Muscle layer of colon (tissue), 2 donors: ENCODE results near the gene SRGAP3.

Experiments
- H3K27ac ChIP-seq: one replicate; pipeline ENCODE4 v1.7.0; 2013; ENCODE audit warnings: low read depth, mild to moderate bottlenecking, low read length, moderate library complexity
- H3K27me3 ChIP-seq, 2 donors: one replicate each; pipeline ENCODE4 v1.7.0; 2013; ENCODE audit warnings: low read length in 2 of 2, mild to moderate bottlenecking in 2 of 2; ENCODE audit not compliant: insufficient read depth in 2 of 2, control insufficient read depth in 1 of 2
- H3K36me3 ChIP-seq: one replicate; pipeline ENCODE4 v1.7.0; 2013; ENCODE audit warnings: mild to moderate bottlenecking, low read length; ENCODE audit not compliant: insufficient read depth
- H3K4me1 ChIP-seq: one replicate; pipeline ENCODE4 v1.7.0; 2013; ENCODE audit warnings: mild to moderate bottlenecking, low read length; ENCODE audit not compliant: insufficient read depth
- H3K4me3 ChIP-seq, 2 donors: one replicate each; pipeline ENCODE4 v1.7.0; 2013; ENCODE audit warnings: low read length in 2 of 2, low read depth in 1 of 2, mild to moderate bottlenecking in 1 of 2, moderate library complexity in 1 of 2
- H3K9ac ChIP-seq: one replicate; pipeline ENCODE4 v1.7.0; 2013; ENCODE audit warnings: low read length
- H3K9me3 ChIP-seq: one replicate; pipeline ENCODE4 v1.7.0; 2013; ENCODE audit warnings: mild to moderate bottlenecking, low read length
- donor health status: abdominal sarcoma.
- donor health status: Adenocarcinoma of cecum.

SRGAP3 gene

DNA sequence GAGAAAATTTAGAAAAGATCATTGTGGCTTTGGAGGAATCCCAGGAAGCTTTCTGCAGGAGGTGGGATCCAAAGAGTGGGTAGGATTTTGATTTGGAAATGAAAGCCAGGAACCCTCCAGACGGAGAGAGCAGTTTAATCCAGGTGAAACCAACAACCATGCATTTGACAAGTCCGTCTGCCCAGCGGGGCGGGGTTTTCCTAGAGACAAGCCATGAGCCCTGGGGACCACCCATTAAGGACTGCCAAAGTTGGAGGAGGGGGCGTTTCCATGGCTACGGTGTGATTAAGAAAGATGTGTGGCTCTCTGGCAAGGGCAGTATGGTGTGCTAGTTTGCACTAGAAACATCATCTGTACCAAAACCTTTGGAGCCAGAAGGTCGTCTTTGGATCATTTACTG, 53.4 kb downstream of the SRGAP3 start:
- no peak overlapping the region for H3K4me3 ChIP-seq
- no peak overlapping the region for H3K9ac ChIP-seq
- no peaks in the 10 kb centered on the region for H3K36me3 ChIP-seq
- H3K4me1 ChIP-seq = no peaks in the 10 kb centered on the region
- H3K9me3 ChIP-seq = no peaks in the 10 kb centered on the region
- H3K27ac ChIP-seq = no peak overlapping the region
- no peaks in the 10 kb centered on the region for H3K27me3 ChIP-seq

DNA sequence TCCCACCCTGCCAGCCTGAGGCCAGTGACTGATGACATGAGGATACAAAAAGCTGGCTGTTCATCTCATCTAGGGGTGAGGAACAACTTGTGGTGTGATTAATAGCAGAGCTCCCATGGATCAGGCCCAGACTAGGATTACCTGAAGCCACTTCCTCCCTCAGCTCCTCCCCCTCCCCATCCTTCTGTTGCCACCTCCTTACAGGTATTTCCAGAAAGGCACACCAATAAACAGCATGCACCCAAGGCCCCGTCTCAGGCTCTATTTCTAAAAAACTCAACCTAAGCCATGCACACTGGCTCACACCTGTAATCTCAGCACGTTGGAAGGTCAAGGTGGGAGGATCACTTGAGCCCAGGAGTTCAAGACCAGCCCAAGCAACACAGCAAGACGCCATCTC, 54.1 kb downstream of the SRGAP3 start:
- no peak overlapping the region for H3K4me3 ChIP-seq

DNA sequence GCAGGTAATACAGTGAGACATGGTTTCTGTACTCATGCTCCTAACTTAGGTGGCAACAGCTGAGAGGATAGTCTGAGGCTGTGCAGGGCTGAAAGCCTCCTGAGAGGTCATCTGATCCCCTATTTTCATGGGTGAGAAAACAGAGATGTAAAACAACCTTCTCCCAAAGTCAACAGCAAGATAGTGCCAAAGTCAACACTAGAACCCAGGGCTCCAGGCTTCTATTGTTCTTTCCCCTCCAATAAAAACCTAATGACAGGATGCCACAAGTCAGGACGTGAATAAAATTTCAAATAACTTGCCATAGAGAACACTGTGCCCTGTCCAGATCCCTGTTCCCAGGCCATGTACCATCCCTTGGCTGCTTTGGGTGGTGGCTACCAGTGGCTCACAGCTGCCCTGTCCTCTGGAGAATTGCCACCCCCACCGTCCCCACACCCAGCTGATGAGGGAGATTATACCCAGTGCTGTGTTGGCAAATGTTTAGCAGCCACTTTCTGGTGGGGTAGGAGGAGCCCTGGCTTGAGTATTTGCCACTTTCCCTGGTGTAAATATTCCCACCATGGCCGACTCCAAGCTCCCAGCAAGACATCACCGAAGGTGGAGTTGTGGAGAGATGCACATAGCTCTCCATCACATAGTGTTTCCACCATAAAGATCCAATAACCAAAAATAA, 54.8 kb downstream of the SRGAP3 start:
- no peak overlapping the region for H3K9ac ChIP-seq
- H3K4me3 ChIP-seq = no peak overlapping the region
- no peaks in the 10 kb centered on the region for H3K4me1 ChIP-seq
- no peaks in the 10 kb centered on the region for H3K36me3 ChIP-seq
- H3K27me3 ChIP-seq = no peaks in the 10 kb centered on the region
- H3K27ac ChIP-seq = no peak overlapping the region
- no peaks in the 10 kb centered on the region for H3K9me3 ChIP-seq

More for the DNA sequence above, 54.1 kb downstream of the SRGAP3 start:
- H3K9ac ChIP-seq = no peak overlapping the region
- no peaks in the 10 kb centered on the region for H3K4me1 ChIP-seq
- no peaks in the 10 kb centered on the region for H3K36me3 ChIP-seq
- no peaks in the 10 kb centered on the region for H3K27me3 ChIP-seq
- no peak overlapping the region for H3K27ac ChIP-seq
- H3K9me3 ChIP-seq = no peaks in the 10 kb centered on the region

DNA sequence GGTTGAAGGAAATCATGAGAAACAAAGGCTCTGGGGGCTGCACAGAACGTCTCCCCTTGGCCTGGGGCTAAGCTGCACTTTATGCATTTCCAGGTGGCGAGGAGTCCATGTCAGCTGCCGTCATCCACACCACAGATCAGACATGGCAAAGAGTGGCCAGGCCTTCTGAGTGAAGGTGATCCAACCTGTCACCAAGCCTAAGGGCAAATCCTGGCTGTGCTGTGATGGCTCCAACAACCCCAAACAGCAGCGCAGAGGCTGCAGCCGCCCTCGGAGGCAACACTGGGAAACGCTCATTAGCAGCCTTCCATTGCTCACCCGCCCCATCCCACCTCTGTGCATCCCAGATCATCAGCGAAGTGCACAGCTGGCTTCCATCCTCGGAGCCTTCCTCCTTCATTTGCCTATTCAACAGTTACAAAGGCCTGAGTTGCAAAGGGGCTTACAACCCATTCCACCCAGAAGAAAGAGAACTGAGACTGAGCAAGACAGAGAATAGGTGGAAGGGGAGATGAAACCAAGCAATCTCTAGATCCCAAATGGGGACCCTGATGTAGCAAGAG, 55.7 kb downstream of the SRGAP3 start:
- H3K4me1 ChIP-seq = no peaks in the 10 kb centered on the region
- no peak overlapping the region for H3K27ac ChIP-seq
- H3K9me3 ChIP-seq = no peaks in the 10 kb centered on the region
- H3K4me3 ChIP-seq = no peak overlapping the region
- H3K9ac ChIP-seq = no peak overlapping the region
- H3K36me3 ChIP-seq = no peaks in the 10 kb centered on the region
- H3K27me3 ChIP-seq = no peaks in the 10 kb centered on the region

DNA sequence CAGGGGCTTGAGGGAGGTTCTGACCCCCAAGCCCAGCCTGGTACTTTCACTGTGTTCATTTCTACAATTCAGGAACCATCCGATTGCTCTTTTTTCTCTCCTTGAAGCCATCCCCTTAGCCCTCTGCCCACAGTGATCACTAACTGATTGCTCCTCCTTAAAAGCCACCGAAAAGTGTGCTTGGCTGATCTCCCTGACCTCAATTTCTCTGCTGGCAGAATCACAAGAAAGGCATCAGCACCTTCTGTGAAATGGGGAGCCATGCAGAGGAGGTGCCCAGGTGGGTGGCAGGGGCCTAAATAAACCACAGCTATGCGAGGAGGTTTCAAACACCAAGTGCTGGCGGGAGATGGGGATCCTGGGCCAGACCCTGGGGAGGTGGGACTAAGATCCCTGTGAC, 56.2 kb downstream of the SRGAP3 start:
- H3K27ac ChIP-seq = no peak overlapping the region
- no peaks in the 10 kb centered on the region for H3K9me3 ChIP-seq
- H3K9ac ChIP-seq = no peak overlapping the region
- no peaks in the 10 kb centered on the region for H3K36me3 ChIP-seq
- no peak overlapping the region for H3K4me3 ChIP-seq
- H3K27me3 ChIP-seq = no peaks in the 10 kb centered on the region
- no peaks in the 10 kb centered on the region for H3K4me1 ChIP-seq

DNA sequence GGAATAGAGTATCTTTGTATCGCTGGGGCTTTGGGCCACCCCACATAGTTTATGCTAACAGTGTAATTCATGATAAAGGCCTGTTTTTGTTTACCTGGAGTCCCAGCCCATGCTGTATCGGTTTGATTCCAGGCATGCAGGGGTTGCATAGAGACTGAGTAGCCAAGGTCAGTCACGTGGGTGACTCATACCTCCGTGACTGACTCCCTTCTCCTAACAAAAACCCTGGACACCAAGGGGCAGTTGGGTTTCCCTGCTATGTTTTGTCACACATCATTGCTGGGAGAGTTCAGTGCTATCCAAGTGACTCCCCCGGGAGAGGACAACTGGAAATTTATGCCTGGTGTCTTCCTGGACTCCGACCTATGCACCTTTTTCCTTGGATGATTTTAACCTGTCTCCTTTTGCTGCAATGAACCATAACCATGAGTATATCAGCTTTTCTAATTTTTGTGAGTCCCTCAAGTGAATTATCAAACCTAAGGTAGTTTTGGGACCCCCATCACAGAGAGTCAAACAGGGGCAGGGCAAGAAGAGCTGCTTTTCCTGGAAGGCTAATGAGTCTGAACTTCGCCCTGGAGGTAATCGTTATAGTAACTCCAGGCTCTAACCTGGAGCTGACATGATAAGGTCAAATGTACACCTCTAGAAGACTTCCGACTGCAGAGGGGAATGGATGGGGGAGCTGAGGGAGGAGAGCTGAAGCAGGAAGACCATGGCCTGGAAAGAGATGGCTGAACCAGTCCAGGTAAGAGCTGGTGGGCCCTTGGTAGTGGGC, 57.0 kb downstream of the SRGAP3 start:
- H3K9ac ChIP-seq = no peak overlapping the region
- H3K36me3 ChIP-seq = no peaks in the 10 kb centered on the region
- H3K4me1 ChIP-seq = no peaks in the 10 kb centered on the region
- no peaks in the 10 kb centered on the region for H3K27me3 ChIP-seq
- H3K9me3 ChIP-seq = no peaks in the 10 kb centered on the region
- no peak overlapping the region for H3K27ac ChIP-seq
- H3K4me3 ChIP-seq = no peak overlapping the region

DNA sequence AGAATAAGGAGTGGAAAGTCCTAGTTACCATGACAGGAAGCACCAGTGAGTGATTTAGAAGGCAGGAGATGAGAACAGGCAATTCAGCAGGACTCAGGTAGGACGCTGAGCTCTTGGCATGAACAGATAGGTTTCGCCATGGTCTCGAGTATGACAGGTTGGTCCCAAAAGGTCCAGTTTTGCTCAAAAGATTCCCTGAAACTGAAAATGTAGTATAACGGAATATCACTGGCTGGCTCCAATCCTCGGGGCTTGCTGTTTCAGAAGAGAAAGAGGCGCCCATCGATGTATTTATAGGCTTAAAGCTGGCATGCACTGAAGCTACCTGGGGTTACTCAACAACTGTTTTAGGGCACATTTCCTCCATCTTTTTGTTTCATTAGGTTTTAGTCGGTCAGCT, 59.2 kb downstream of the SRGAP3 start:
- no peaks in the 10 kb centered on the region for H3K4me1 ChIP-seq
- H3K36me3 ChIP-seq = no peaks in the 10 kb centered on the region
- no peak overlapping the region for H3K27ac ChIP-seq
- no peaks in the 10 kb centered on the region for H3K9me3 ChIP-seq
- no peak overlapping the region for H3K9ac ChIP-seq
- no peak overlapping the region for H3K4me3 ChIP-seq
- H3K27me3 ChIP-seq = no peaks in the 10 kb centered on the region

DNA sequence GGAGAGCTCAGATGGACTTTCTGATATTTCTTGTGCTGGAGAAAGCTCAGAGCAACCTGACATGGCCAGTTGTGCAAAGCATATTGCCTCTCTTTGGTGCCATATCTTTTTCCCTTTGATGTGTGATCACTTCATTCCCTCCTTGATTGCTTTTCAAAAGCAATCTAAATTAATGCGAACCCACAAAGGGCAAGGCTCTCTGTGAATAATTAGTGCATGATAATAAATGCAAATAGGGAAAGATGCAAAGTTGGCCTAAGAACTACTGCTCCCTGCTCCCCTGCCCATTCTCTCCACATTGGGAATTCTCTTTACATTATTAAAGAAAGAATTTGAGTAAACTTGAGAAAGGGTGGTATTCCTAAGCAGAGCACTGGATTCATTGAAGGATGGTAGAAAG, 60.9 kb downstream of the SRGAP3 start:
- Histone ChIP-seq H3K27me3 (no peaks in the 10 kb centered on the region), H3K4me3 (no peak overlapping the region), H3K9me3 (no peaks in the 10 kb centered on the region), H3K4me1 (no peaks in the 10 kb centered on the region), H3K9ac (no peak overlapping the region), H3K27ac (no peak overlapping the region), H3K36me3 (no peaks in the 10 kb centered on the region)

DNA sequence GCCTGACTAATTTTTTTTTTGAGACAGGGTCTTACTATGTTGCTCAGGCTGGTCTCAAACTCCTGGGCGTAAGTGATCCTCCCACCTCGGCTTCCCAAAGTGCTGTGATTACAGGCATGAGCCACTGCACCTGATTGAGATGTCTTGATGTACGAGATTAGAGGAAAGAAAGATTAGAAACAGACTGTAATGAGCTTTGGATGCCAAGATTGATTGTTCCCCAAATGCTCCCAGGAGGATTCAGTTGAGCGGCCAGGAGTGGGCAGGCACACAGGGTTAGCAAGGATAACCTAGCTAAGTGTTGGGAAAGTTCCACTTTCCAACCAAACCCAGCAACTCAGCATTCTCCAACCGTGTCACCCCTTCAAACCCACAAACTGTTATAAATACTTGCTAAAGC, 63.7 kb downstream of the SRGAP3 start:
- no peaks in the 10 kb centered on the region for H3K27me3 ChIP-seq
- H3K4me1 ChIP-seq = no peaks in the 10 kb centered on the region
- no peaks in the 10 kb centered on the region for H3K36me3 ChIP-seq
- no peak overlapping the region for H3K27ac ChIP-seq
- H3K9me3 ChIP-seq = no peaks in the 10 kb centered on the region
- H3K4me3 ChIP-seq = no peak overlapping the region
- H3K9ac ChIP-seq = no peak overlapping the region

DNA sequence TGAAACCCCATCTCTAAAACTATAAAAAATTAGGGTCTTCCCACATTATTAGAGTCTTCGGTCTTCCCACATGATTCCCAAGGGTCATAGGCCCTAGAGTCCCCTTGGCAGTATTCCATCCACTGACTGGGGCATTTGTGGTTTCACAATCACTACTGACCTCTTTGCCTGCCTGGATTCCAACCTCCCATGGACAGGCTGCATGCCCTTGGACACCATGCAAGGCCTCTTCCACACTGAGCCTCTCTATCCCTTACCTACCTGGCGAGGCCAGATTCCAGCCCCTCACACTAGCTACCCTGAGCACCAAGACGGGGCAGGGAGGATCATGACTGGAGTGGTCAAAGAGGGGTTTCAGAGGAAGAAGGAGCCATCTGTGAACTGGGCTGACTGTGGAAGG, 64.4 kb downstream of the SRGAP3 start:
- no peak overlapping the region for H3K9ac ChIP-seq
- no peaks in the 10 kb centered on the region for H3K36me3 ChIP-seq
- H3K27me3 ChIP-seq = no peaks in the 10 kb centered on the region
- H3K9me3 ChIP-seq = no peaks in the 10 kb centered on the region
- no peak overlapping the region for H3K27ac ChIP-seq
- H3K4me3 ChIP-seq = no peak overlapping the region
- H3K4me1 ChIP-seq = no peaks in the 10 kb centered on the region

DNA sequence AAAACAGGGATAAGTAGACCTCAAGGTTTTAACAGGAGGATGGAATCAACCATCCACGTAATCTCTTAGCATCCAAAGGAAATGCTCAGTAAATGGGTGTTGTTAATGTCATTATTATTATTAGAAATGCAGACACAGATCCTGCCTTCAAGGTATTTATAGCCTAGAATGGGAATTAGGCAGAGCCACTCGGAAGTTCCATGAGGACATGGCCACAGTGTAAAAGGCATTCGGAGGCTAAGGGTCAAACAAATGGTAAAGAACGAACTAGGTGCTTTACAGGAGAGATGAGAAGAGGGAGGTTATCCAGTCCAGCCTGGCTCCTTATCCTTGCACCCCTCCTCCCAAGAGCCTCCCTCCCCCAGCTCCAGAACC, 65.0 kb downstream of the SRGAP3 start:
- Histone ChIP-seq H3K27me3 (no peaks in the 10 kb centered on the region), H3K9me3 (no peaks in the 10 kb centered on the region), H3K27ac (no peak overlapping the region), H3K4me3 (no peak overlapping the region), H3K36me3 (no peaks in the 10 kb centered on the region), H3K4me1 (no peaks in the 10 kb centered on the region), H3K9ac (no peak overlapping the region)
